ENCODE data around the gene GPR39.

The GPR39 gene

GRCh38 chr2:132448331-132448730, 31.7 kb downstream of the GPR39 start:
- no peak for DNase-seq

GRCh38 chr2:132448771-132449170, 32.2 kb downstream of the GPR39 start:
- DNase-seq: no peak

GRCh38 chr2:132449868-132450267, 33.3 kb downstream of the GPR39 start:
- DNase-seq: no peak

GRCh38 chr2:132460781-132461180, 44.2 kb downstream of the GPR39 start:
- no peak for DNase-seq

GRCh38 chr2:132462236-132462635, 45.6 kb downstream of the GPR39 start:
- DNase-seq: no peak

GRCh38 chr2:132463719-132464118, 47.1 kb downstream of the GPR39 start:
- DNase-seq: no peak

GRCh38 chr2:132465917-132466316, 49.3 kb downstream of the GPR39 start:
- DNase-seq: no peak

GRCh38 chr2:132466428-132467028, 49.9 kb downstream of the GPR39 start:
- DNase-seq: no peak

GRCh38 chr2:132468821-132469675, 52.4 kb downstream of the GPR39 start:
- DNase-seq: no peak

- no peak for DNase-seq
Measured at GRCh38 chr2:132470746-132471145, 54.1 kb downstream of the GPR39 start.

- no peak for DNase-seq
Measured at GRCh38 chr2:132473174-132473883, 56.7 kb downstream of the GPR39 start.

GRCh38 chr2:132475615-132476014, 59.0 kb downstream of the GPR39 start:
- no peak for DNase-seq

GRCh38 chr2:132477436-132477835, 60.8 kb downstream of the GPR39 start:
- no peak for DNase-seq

GRCh38 chr2:132477962-132478361, 61.4 kb downstream of the GPR39 start:
- no peak for DNase-seq

GRCh38 chr2:132478461-132479105, 62.0 kb downstream of the GPR39 start:
- DNase-seq: no peak

- DNase-seq: no peak
Measured at GRCh38 chr2:132479155-132479554, 62.5 kb downstream of the GPR39 start.

- DNase-seq: no peak
Measured at GRCh38 chr2:132482821-132483220, 66.2 kb downstream of the GPR39 start.

- no peak for DNase-seq
Measured at GRCh38 chr2:132484144-132484543, 67.5 kb downstream of the GPR39 start.

- no peak for DNase-seq
Measured at GRCh38 chr2:132488491-132488890, 71.9 kb downstream of the GPR39 start.

- DNase-seq: no peak
Measured at GRCh38 chr2:132489150-132489549, 72.5 kb downstream of the GPR39 start.

- DNase-seq: no peak
Measured at GRCh38 chr2:132495881-132496280, 79.3 kb downstream of the GPR39 start.

GRCh38 chr2:132496555-132496954, 80.0 kb downstream of the GPR39 start:
- no peak for DNase-seq

GRCh38 chr2:132497591-132497990, 81.0 kb downstream of the GPR39 start:
- no peak for DNase-seq
